Pancreas (tissue), 10 donors: ENCODE data around the gene TXNL4A. TPM values are rescaled to one million over a fixed set of nuclear protein-coding genes. Genes with fewer than 3 reads are reported as not detected.

Experiments
- ATAC-seq, 4 donors: fragments of 200-7000 bp; cut with Tn5 transposase; one replicate each; pipeline versions ENCODE4 v1.8.0 to v1.9.1; 2020; ENCODE audit warnings: mild to moderate bottlenecking in 4 of 4, moderate library complexity in 4 of 4
- DNase-seq, 6 donors: peaks; one replicate each; pipeline ENCODE4 v3.0.0-alpha.2; 2020
- FAIRE-seq: peaks from 2 replicates; lab custom pipeline; 2012; peaks lifted over from hg19 to GRCh38; lab: Jason Lieb, UNC
- H3K27ac ChIP-seq, 4 donors: fragments of 200-600 bp; sonication (generic); 1 replicate in 3 of 4; 2 replicates in 1 of 4; pipeline versions ENCODE4 v1.5.0 to v1.8.0; 2020
- H3K27me3 ChIP-seq, 4 donors: fragments of 200-600 bp; one replicate each; pipeline ENCODE4 v1.8.0; 2021
- H3K36me3 ChIP-seq, 3 donors: fragments of 200-600 bp; sonication (generic) in 1 of 3; one replicate each; pipeline versions ENCODE4 v1.5.0 to v1.8.0; 2020 to 2021
- H3K4me1 ChIP-seq, 3 donors: fragments of 200-600 bp; one replicate each; pipeline ENCODE4 v1.8.0; 2021
- H3K4me3 ChIP-seq, 4 donors: fragments of 200-600 bp; sonication (generic) in 2 of 4; one replicate each; pipeline versions ENCODE4 v1.5.0 to v1.8.0; 2020 to 2021
- H3K9me3 ChIP-seq, 4 donors: fragments of 200-600 bp; one replicate each; pipeline ENCODE4 v1.8.0; 2021
- WGBS, 2 donors: extraction: QIAGEN DNeasy Blood & Tissue Kit; methylation state at CpG; one replicate each; pipeline ENCODE4 v1.1.7; 2013; 5-methylcytosine and 5-hydroxymethylcytosine counted together
- intact Hi-C, 3 donors: fragments of 100-400 bp; cut with DNase I; formaldehyde crosslinking; loops; one replicate each; pipeline versions ENCODE4 v1.11.1 to v1.14.2; 2022
- polyA plus RNA-seq, 2 donors: library from polyadenylated mRNA; stranded (reverse); fragments of 200-250 nt; gene quantifications; one replicate each; pipeline ENCODE4 v1.2.3, GENCODE V29; 2013
- total RNA-seq, 6 donors: library from RNA; stranded (reverse); fragmentation: NEBNext Ultra II Directional in 4 of 6; extraction: Animal tissue kit (Norgen Biotek cat#: 25700) in 4 of 6; gene quantifications; one replicate each; pipeline versions ENCODE4 v1.2.1 to v1.2.4, GENCODE V29; 2021 to 2023
- TF ChIP-seq, protein P1 (sequence below), 4 donors: fragments of 200-600 bp; sonication (generic) in 3 of 4; IDR thresholded peaks; one replicate each; pipeline versions ENCODE4 v1.5.0 to v1.8.0; 2021; ENCODE audit warnings: antibody characterized with exemption in 4 of 4
- donor health status: healthy with polysubstance abuse.
- donor health status: DM: no; HTN: no; CAD: no; lungs with moderate emphysema.
- donor health status: DM: no; HTN: no; CAD: no.
- donor health status: control.
- donor health status: control.
- donor health status: Bipolar disorder and iron deficiency.
- donor health status: DM: yes; HTN: yes; CAD: no.
- donor health status: DM: no; HTN: no; CAD: no.
- donor health status: DM: no; HTN: no; CAD: no.
- donor health status: DM: yes; HTN: yes; CAD: no.

Gene TXNL4A
- total and polyA plus RNA-seq, 8 donors: 40.5 to 64.6 (median 49.0) TPM

GRCh38 chr18:80009661-80010550, 21.5 kb upstream of the TXNL4A start:
- Histone ChIP-seq H3K4me3 (no peak overlapping the region), H3K27ac (no peak overlapping the region), H3K4me1 (no peaks in the 10 kb centered on the region), H3K36me3 (no peaks in the 10 kb centered on the region), H3K9me3 (no peaks in the 10 kb centered on the region), H3K27me3 (no peaks in the 10 kb centered on the region)
- intact Hi-C loops: no loop called here
- WGBS, 2 donors: 78 to 93% methylated on average over 16 of the region's 16 CpGs
- no peak for FAIRE-seq
- TF ChIP-seq, protein P1, sequence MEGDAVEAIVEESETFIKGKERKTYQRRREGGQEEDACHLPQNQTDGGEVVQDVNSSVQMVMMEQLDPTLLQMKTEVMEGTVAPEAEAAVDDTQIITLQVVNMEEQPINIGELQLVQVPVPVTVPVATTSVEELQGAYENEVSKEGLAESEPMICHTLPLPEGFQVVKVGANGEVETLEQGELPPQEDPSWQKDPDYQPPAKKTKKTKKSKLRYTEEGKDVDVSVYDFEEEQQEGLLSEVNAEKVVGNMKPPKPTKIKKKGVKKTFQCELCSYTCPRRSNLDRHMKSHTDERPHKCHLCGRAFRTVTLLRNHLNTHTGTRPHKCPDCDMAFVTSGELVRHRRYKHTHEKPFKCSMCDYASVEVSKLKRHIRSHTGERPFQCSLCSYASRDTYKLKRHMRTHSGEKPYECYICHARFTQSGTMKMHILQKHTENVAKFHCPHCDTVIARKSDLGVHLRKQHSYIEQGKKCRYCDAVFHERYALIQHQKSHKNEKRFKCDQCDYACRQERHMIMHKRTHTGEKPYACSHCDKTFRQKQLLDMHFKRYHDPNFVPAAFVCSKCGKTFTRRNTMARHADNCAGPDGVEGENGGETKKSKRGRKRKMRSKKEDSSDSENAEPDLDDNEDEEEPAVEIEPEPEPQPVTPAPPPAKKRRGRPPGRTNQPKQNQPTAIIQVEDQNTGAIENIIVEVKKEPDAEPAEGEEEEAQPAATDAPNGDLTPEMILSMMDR (IDR thresholded peaks at IDR 0.05): no peak
- ATAC-seq: peak; percentile 60 to 88 (median 68)
- peak in 4 of 6 donors; percentile 23 to 49 (median 30) for DNase-seq

DNA sequence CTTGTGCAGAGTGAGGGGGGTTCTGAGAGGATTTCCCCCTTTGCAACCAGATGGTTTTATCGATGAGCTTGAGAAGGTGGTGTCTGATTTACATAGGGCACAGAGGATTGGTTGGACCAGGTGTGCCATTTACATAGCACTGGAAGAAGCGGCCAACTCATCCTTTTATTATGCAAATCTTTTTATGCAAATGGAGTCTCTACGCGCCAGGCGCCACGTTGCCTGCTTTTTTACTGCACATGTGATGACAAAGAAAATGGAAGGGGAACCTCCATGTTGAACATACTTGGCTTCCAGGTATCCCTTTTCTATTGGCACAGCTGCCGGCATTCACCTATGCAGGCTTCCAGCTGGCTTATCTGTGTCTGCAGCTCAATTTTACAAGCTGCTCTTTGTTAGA, 18.4 kb upstream of the TXNL4A start:
- Histone ChIP-seq H3K4me3 (no peak overlapping the region), H3K36me3 (no peaks in the 10 kb centered on the region), H3K4me1 (no peaks in the 10 kb centered on the region), H3K27ac (no peak overlapping the region), H3K9me3 (no peaks in the 10 kb centered on the region), H3K27me3 (no peaks in the 10 kb centered on the region)
- ATAC-seq (no peak), DNase-seq (no peak), FAIRE-seq (no peak)
- WGBS, 2 donors: 72 to 85% methylated on average over 7 of the region's 7 CpGs
- intact Hi-C loops: no loop called here
- TF ChIP-seq, protein P1 (IDR thresholded peaks at IDR 0.05): no peak

DNA sequence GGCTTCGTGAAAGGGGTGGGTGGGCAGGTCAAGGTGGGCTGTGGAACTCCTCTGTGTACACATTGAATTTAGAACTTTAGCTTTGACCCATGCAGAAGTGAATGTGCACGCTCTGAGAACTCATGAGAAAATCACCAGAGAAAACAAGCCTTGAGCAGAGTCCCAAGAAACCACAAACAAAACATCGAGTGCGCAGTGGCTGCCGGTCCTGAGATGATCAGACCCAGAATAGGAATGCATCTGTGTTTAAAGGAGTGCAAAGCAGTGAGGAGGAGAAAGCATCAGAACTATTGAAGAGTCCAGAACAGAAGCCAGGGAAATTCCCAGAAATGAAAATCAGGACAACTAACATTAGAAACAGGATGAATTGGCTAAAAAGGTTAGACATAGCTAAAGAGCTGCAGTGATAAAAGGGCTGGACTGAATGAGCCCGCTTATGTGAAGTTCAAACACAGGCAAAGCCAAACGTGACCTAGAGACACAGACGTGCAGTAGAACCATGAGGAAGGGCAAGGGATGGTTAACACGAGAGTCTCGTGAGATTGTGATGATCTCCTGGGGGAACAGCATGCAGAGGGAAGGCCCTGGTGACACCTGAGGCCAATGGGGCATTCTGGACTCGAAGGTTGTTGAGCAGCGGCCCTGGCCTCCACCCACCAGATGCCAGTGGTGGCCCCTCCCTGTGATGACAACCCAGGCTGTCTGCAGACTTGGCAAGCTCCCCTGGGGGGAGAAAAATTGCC, 16.4 kb upstream of the TXNL4A start:
- no peak for ATAC-seq

DNA sequence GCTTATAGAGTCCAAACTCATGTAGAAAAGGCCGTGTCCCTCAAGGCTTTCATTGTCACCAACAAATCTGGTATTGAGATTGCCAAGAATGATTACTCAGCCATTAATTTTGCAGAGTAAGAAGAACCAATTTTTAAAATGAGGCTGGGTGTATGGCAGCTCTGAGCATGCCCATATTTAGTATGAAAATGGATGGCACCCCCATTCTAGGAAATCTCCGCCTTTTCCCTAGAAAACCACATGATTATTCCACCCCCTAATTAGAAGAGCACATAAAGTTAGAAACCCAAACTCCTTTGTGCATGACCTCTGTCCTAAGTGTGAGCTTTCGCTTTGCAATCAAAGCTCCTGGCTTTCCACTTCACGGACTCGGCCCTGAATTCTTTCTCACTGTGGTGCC, 14.1 kb upstream of the TXNL4A start:
- DNase-seq (no peak), ATAC-seq (no peak), FAIRE-seq (no peak)
- intact Hi-C loops: no loop called here
- Histone ChIP-seq H3K4me3 (no peak overlapping the region), H3K9me3 (no peaks in the 10 kb centered on the region), H3K27me3 (no peaks in the 10 kb centered on the region), H3K4me1 (no peaks in the 10 kb centered on the region), H3K27ac (no peak overlapping the region), H3K36me3 (no peaks in the 10 kb centered on the region)
- TF ChIP-seq, protein P1 (IDR thresholded peaks at IDR 0.05): no peak
- 92% methylated on average over 5 of the region's 5 CpGs for WGBS, 2 donors

More for the DNA sequence above, 16.4 kb upstream of the TXNL4A start:
- intact Hi-C loops: no loop called here
- no peaks in the 10 kb centered on the region for H3K27me3 ChIP-seq
- WGBS, 2 donors: 86 to 88% methylated on average over 12 of the region's 12 CpGs
- DNase-seq (no peak), FAIRE-seq (no peak)
- no peaks in the 10 kb centered on the region for H3K36me3 ChIP-seq
- H3K27ac ChIP-seq: no peak overlapping the region
- no peaks in the 10 kb centered on the region for H3K9me3 ChIP-seq
- H3K4me1 ChIP-seq: no peaks in the 10 kb centered on the region
- no peak overlapping the region for H3K4me3 ChIP-seq
- TF ChIP-seq, protein P1 (IDR thresholded peaks at IDR 0.05): no peak
